Measurements from ENCODE around the gene GNAQ. TPM values are rescaled to one million over a fixed set of nuclear protein-coding genes. Genes with fewer than 3 reads are reported as not detected.
"Not testable (repeated sequence)": the region's sequence is repeated elsewhere in the genome, so short reads cannot be mapped to it uniquely, and the experiment has no call there.

GNAQ gene
- total and polyA plus RNA-seq, 2 of the 4 experiments (the other 2 are of a cell fraction) = 23.1 to 50.7 TPM

- Histone ChIP-seq H3K14ac (replicated peaks; ENCODE audit: low read depth, low read length) (no peak overlapping the region), H2BK5ac (ENCODE audit: low read depth, low read length, poor library complexity, severe bottlenecking) (no peak overlapping the region), H3K23ac (ENCODE audit: low read depth, low read length) (no peak overlapping the region), H2AFZ (replicated peaks; ENCODE audit: low read length, poor library complexity) (no peak overlapping the region), H3K27ac (ENCODE audit: insufficient read depth, low read length) (no peak overlapping the region), H3K9ac (ENCODE audit: low read depth, low read length) (no peak overlapping the region), H3K9me1 (ENCODE audit: insufficient read depth, low read length) (peaks cover 9% of the 10 kb centered on the region), H2AK9ac (replicated peaks; ENCODE audit: low read depth, low read length, poor library complexity) (no peak overlapping the region), H3K36me3 (ENCODE audit: control insufficient read depth, insufficient read depth, low read length) (peaks cover 15% of the 10 kb centered on the region), H3K4ac (ENCODE audit: low read depth, low read length) (no peak overlapping the region), H3K4me1 (ENCODE audit: control insufficient read depth, insufficient read depth, low read length) (peaks cover 5% of the 10 kb centered on the region; the same call in 1 of the 2 replicates), H3K79me1 (ENCODE audit: low read depth in 1 of 2, low read length in 2 of 2) (peaks cover 0 to 2% of the 10 kb centered on the region in 2 experiments; a peak in 1 of 4 replicates), H2AK5ac (ENCODE audit: low read depth, low read length) (no peak overlapping the region), H3K56ac (ENCODE audit: extremely low read depth, insufficient read depth, low read length) (no peak overlapping the region), H4K20me1 (ENCODE audit: insufficient read depth, low read length) (no peaks in the 10 kb centered on the region), H4K91ac (ENCODE audit: insufficient read depth, low read depth, low read length) (no peak overlapping the region), H3K4me2 (ENCODE audit: low read depth, low read length) (no peak overlapping the region), H2BK20ac (ENCODE audit: low read depth, low read length) (no peak overlapping the region), H3K18ac (ENCODE audit: low read depth, low read length) (no peak overlapping the region), H4K8ac (ENCODE audit: low read depth in 2 of 2, low read length in 2 of 2) (no peak overlapping the region), H3K27me3 (ENCODE audit: control insufficient read depth, insufficient read depth, low read length) (no peaks in the 10 kb centered on the region), H4K5ac (ENCODE audit: low read depth, low read length) (no peak overlapping the region), H2BK120ac (ENCODE audit: low read depth, low read length) (no peak overlapping the region), H2BK15ac (ENCODE audit: low read depth, low read length) (no peak overlapping the region), H3K9me3 (ENCODE audit: control insufficient read depth, insufficient read depth, low read length) (no peaks in the 10 kb centered on the region), H3K4me3 (ENCODE audit: insufficient read depth, low read depth, low read length) (no peak overlapping the region)
- dilution Hi-C loops (cut with HindIII; ENCODE audit: low sequenced_read_pairs, unreplicated experiment) (no loop called here), in situ Hi-C loops (cut with MboI; ENCODE audit: low sequenced_read_pairs) (no loop called here), intact Hi-C loops (cut with micrococcal nuclease) (no loop called here)
- CTCF ChIA-PET = no interaction called here
- no peak for DNase-seq
- no peak for TF ChIP-seq MXI1 (IDR thresholded peaks at IDR 0.05; ENCODE audit: borderline replicate concordance, low read depth, low read length)
- ATAC-seq (ENCODE audit: low read depth) = no peak
- POLR2A ChIA-PET (ENCODE audit: unreplicated experiment) = no interaction called here
- WGBS, 2 experiments (ENCODE audit: extremely low coverage in 2 of 2, insufficient read length in 1 of 2) = no CpG with 5 or more reads among the region's 2 CpGs
- BruUV-seq (replicated peaks) = no TSS peak
These were observed 306.4 kb downstream of the GNAQ start for GRCh38 chr9:77725046-77725694.

DNA sequence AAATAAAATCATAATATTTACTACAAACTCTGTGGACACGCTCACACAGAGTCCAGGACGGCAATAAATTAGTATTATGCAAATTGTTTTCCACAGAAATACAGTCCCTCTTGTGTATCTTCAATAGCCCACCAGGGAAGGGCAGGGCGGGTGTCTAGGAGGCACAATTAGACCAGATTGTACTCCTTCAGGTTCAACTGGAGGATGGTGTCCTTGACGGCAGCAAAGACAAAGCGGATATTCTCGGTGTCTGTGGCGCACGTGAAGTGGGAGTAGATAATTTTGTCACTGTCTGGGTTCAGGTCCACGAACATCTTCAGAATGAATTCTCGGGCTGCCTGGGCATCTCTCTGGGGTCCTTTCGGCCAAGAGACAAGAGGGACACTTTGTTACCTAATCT lies 310.5 kb downstream of the GNAQ start:
- intact Hi-C loops (cut with micrococcal nuclease); CTCF ChIA-PET; H3K9me1 ChIP-seq (ENCODE audit: insufficient read depth, low read length); in situ Hi-C loops (cut with MboI; ENCODE audit: low sequenced_read_pairs); H4K20me1 ChIP-seq (ENCODE audit: insufficient read depth, low read length); POLR2A ChIA-PET (ENCODE audit: unreplicated experiment); H2AK9ac ChIP-seq (replicated peaks; ENCODE audit: low read depth, low read length, poor library complexity); H3K56ac ChIP-seq (ENCODE audit: extremely low read depth, insufficient read depth, low read length); H3K14ac ChIP-seq (replicated peaks; ENCODE audit: low read depth, low read length); H3K4me3 ChIP-seq (ENCODE audit: insufficient read depth, low read depth, low read length); H3K79me1 ChIP-seq (ENCODE audit: low read depth in 1 of 2, low read length in 2 of 2); BruUV-seq (replicated peaks); H4K8ac ChIP-seq (ENCODE audit: low read depth in 2 of 2, low read length in 2 of 2); H3K4me1 ChIP-seq (ENCODE audit: control insufficient read depth, insufficient read depth, low read length); H4K91ac ChIP-seq (ENCODE audit: insufficient read depth, low read depth, low read length); H3K27me3 ChIP-seq (ENCODE audit: control insufficient read depth, insufficient read depth, low read length); H3K9me3 ChIP-seq (ENCODE audit: control insufficient read depth, insufficient read depth, low read length); H3K4ac ChIP-seq (ENCODE audit: low read depth, low read length); dilution Hi-C loops (cut with HindIII; ENCODE audit: low sequenced_read_pairs, unreplicated experiment); H2BK5ac ChIP-seq (ENCODE audit: low read depth, low read length, poor library complexity, severe bottlenecking); H3K27ac ChIP-seq (ENCODE audit: insufficient read depth, low read length); ATAC-seq (ENCODE audit: low read depth); H2BK20ac ChIP-seq (ENCODE audit: low read depth, low read length); H3K9ac ChIP-seq (ENCODE audit: low read depth, low read length); H3K4me2 ChIP-seq (ENCODE audit: low read depth, low read length); DNase-seq; H3K36me3 ChIP-seq (ENCODE audit: control insufficient read depth, insufficient read depth, low read length); H2BK15ac ChIP-seq (ENCODE audit: low read depth, low read length); H2AFZ ChIP-seq (replicated peaks; ENCODE audit: low read length, poor library complexity); H3K23ac ChIP-seq (ENCODE audit: low read depth, low read length): not testable (repeated sequence)
- Histone ChIP-seq H2AK5ac (ENCODE audit: low read depth, low read length) (peak overlapping the region; percentile 46), H4K5ac (ENCODE audit: low read depth, low read length) (peak overlapping the region; percentile 87; the same call in 1 of the 2 replicates), H3K18ac (ENCODE audit: low read depth, low read length) (peak overlapping the region; percentile 70; the same call in 1 of the 2 replicates), H2BK120ac (ENCODE audit: low read depth, low read length) (0 out of 2 replicates have a peak overlapping the region, but pooled peaks have one; percentile 49)
- WGBS, 2 experiments (ENCODE audit: extremely low coverage in 2 of 2, insufficient read length in 1 of 2) = 100% methylated on average over 5 of the region's 11 CpGs; no CpG with 5 or more reads in 1 of the 2 experiments

Data from IMR-90 (cell line).